HepG2 (cell line): ENCODE data around the gene FARSB. TPM values are rescaled to one million over a fixed set of nuclear protein-coding genes. Genes with fewer than 3 reads are reported as not detected.
A peak's percentile ranks its signal among the peaks of the same experiment; 100 is the strongest.

Experiments used
- ATAC-seq: fragments of 200-7000 bp; cut with Tn5 transposase; 3 replicates; pipeline ENCODE4 v1.9.1; 2020; ENCODE audit warnings: mild to moderate bottlenecking, moderate library complexity
- BruUV-seq: library from RNA; stranded (reverse); fragments of 400-500 nt; replicated peaks from 2 replicates; lab custom pipeline; 2021; lab: Mats Ljungman, UMichigan
- CTCF ChIA-PET: fragments of 300-600 bp; formaldehyde crosslinking; extraction: SDS; loops from one replicate; lab custom pipeline; 2021; ENCODE audit warnings: low total read pairs, inconsistent platforms, low intra/inter-chr PET ratio; lab: Yijun Ruan, JAX
- POLR2A ChIA-PET: fragments of 350-600 bp; sonication (Branson Sonifier 250); formaldehyde crosslinking; loops from one replicate; lab custom pipeline; 2020; ENCODE audit warnings: antibody characterized with exemption, inconsistent platforms; lab: Yijun Ruan, JAX
- DNase-seq: peaks from one replicate; pipeline ENCODE4 v3.0.0-alpha.2; 2015; ENCODE audit warnings: low spot score
- FAIRE-seq: peaks from 3 replicates; lab custom pipeline; 2011; peaks lifted over from hg19 to GRCh38; lab: Jason Lieb, UNC
- H2AFZ ChIP-seq: one replicate; pipeline ENCODE4 v1.6.1; 2011; ENCODE audit warnings: low read length, inconsistent platforms
- H3K27ac ChIP-seq: fragments of 300-600 bp; 3 replicates; pipeline ENCODE4 v1.8.0; 2011; ENCODE audit warnings: mixed run types, mild to moderate bottlenecking, mixed read lengths, low read length, inconsistent platforms; ENCODE audit not compliant: insufficient read depth; ENCODE audit errors: extremely low read length
- H3K27me3 ChIP-seq, 2 experiments: fragments of 200-600 bp in 1 of 2; 2 replicates in 1 of 2; 3 replicates in 1 of 2; pipeline versions ENCODE4 v1.6.0 to v1.8.0; 2011; ENCODE audit warnings: low read length in 2 of 2, mild to moderate bottlenecking in 2 of 2, moderate library complexity in 2 of 2, inconsistent platforms in 1 of 2; ENCODE audit not compliant: insufficient read depth in 2 of 2, control insufficient read depth in 1 of 2
- H3K36me3 ChIP-seq, 2 experiments: fragments of 200-600 bp in 1 of 2; replicated peaks in 1 of 2; 2 replicates in 1 of 2; 3 replicates in 1 of 2; pipeline versions ENCODE4 v1.5.1 to v1.8.0; 2011; ENCODE audit warnings: low read length in 2 of 2, inconsistent platforms in 1 of 2; ENCODE audit not compliant: insufficient read depth in 2 of 2, control insufficient read depth in 1 of 2
- H3K4me1 ChIP-seq: 2 replicates; pipeline ENCODE4 v1.5.1; 2012; ENCODE audit warnings: low read length, inconsistent platforms; ENCODE audit not compliant: insufficient read depth
- H3K4me2 ChIP-seq: 2 replicates; pipeline ENCODE4 v1.6.0; 2011; ENCODE audit warnings: low read depth, low read length, inconsistent platforms
- H3K4me3 ChIP-seq, 3 experiments: fragments of 200-600 bp in 1 of 3; sonication (generic), shearing (Covaris generic) in 1 of 3; replicated peaks in 1 of 3; 2 replicates each; pipeline ENCODE4 v1.5.1; 2011 to 2016; ENCODE audit warnings: low read length in 3 of 3, inconsistent platforms in 2 of 3, low read depth in 2 of 3, mild to moderate bottlenecking in 2 of 3, control low read depth in 1 of 3, mixed read lengths in 1 of 3; ENCODE audit not compliant: insufficient read depth in 1 of 3
- H3K79me2 ChIP-seq: one replicate; pipeline ENCODE4 v1.6.1; 2011; ENCODE audit warnings: low read length, inconsistent platforms; ENCODE audit not compliant: insufficient read depth
- H3K9ac ChIP-seq: 2 replicates; pipeline ENCODE4 v1.6.0; 2011; ENCODE audit warnings: mild to moderate bottlenecking, low read depth, low read length, inconsistent platforms; ENCODE audit not compliant: insufficient read depth
- H3K9me3 ChIP-seq: 2 replicates; pipeline ENCODE4 v1.5.1; 2012; ENCODE audit warnings: mild to moderate bottlenecking, low read length
- H4K20me1 ChIP-seq: 2 replicates; pipeline ENCODE4 v1.6.0; 2011; ENCODE audit warnings: inconsistent platforms, mild to moderate bottlenecking, low read length, moderate library complexity; ENCODE audit not compliant: insufficient read depth
- CTCF ChIP-seq: sonication (generic); formaldehyde crosslinking; IDR thresholded peaks from 2 replicates; pipeline ENCODE4 v1.5.0; 2020; ENCODE audit warnings: mild to moderate bottlenecking, missing genetic modification reagents, moderate library complexity
- MAFF ChIP-seq: IDR thresholded peaks from 2 replicates; pipeline ENCODE4 v1.6.1; 2011; ENCODE audit warnings: low read depth, low read length, improper control_type of control experiment
- PAX8 ChIP-seq: sonication (generic); formaldehyde crosslinking; IDR thresholded peaks from 2 replicates; pipeline ENCODE4 v1.8.0; 2022; ENCODE audit warnings: mild to moderate bottlenecking, missing genetic modification reagents, borderline replicate concordance
- RFXAP ChIP-seq: sonication (generic); formaldehyde crosslinking; IDR thresholded peaks from 2 replicates; pipeline ENCODE4 v1.4.0; 2020; ENCODE audit warnings: missing genetic modification reagents, borderline replicate concordance
- SALL2 ChIP-seq: sonication (generic); formaldehyde crosslinking; IDR thresholded peaks from 2 replicates; pipeline ENCODE4 v1.8.1; 2023; ENCODE audit warnings: mild to moderate bottlenecking, missing genetic modification reagents, inconsistent platforms
- ZFP91 ChIP-seq: sonication (generic); formaldehyde crosslinking; IDR thresholded peaks from 2 replicates; pipeline ENCODE4 v1.9.0; 2022; ENCODE audit warnings: missing genetic modification reagents, mild to moderate bottlenecking, borderline replicate concordance
- ZNF230 ChIP-seq: sonication (generic); formaldehyde crosslinking; IDR thresholded peaks from 2 replicates; pipeline ENCODE4 v1.4.0; 2020; ENCODE audit warnings: mild to moderate bottlenecking, missing genetic modification reagents
- ZNF317 ChIP-seq: sonication (generic); formaldehyde crosslinking; IDR thresholded peaks from 2 replicates; pipeline ENCODE4 v1.5.0; 2020; ENCODE audit warnings: mild to moderate bottlenecking, missing genetic modification reagents
- ZNF589 ChIP-seq: sonication (generic); formaldehyde crosslinking; conservative IDR thresholded peaks from 2 replicates; pipeline ENCODE4 v1.8.0; 2022; ENCODE audit warnings: mild to moderate bottlenecking, moderate library complexity, missing genetic modification reagents
- ZNF607 ChIP-seq: sonication (generic); formaldehyde crosslinking; IDR thresholded peaks from 2 replicates; pipeline ENCODE4 v1.5.1; 2020; ENCODE audit warnings: missing genetic modification reagents, mild to moderate bottlenecking, borderline replicate concordance
- ZNF691 ChIP-seq: sonication (generic); formaldehyde crosslinking; IDR thresholded peaks from 2 replicates; pipeline ENCODE4 v1.4.0; 2020; ENCODE audit warnings: missing genetic modification reagents, low read depth, mild to moderate bottlenecking, borderline replicate concordance
- WGBS: methylation state at CpG from one replicate; pipeline ENCODE4 v1.1.6; 2017; ENCODE audit warnings: low lambda C conversion rate; 5-methylcytosine and 5-hydroxymethylcytosine counted together
- in situ Hi-C: cut with HindIII; loops from 2 replicates; pipeline ENCODE4 v1.10.0; 2017; ENCODE audit warnings: low pct_unique_long_range_greater_than_20kb; ENCODE audit not compliant: extremely low pct_ligation_motif_present
- intact Hi-C: fragments of 100-400 bp; cut with micrococcal nuclease; formaldehyde crosslinking; loops from one replicate; pipeline ENCODE4 v1.10.0; 2022; ENCODE audit not compliant: unreplicated experiment
- polyA plus RNA-seq, 8 experiments: library from polyadenylated mRNA; depleted of rRNA in 3 of 8; stranded (reverse) in 7 of 8; unstranded in 1 of 8; fragments of >200 nt; fragmentation: Illumina TruSeq in 4 of 8; extraction: Trizol in 4 of 8; gene quantifications; 2 replicates each; pipeline versions ENCODE4 v1.2.1 to v1.2.3, GENCODE V29; 2011 to 2016; ENCODE audit warnings: low read depth in 4 of 8, missing spikeins in 1 of 8, mixed read lengths in 1 of 8; ENCODE audit not compliant: insufficient read depth in 1 of 8
- total RNA-seq, 5 experiments: library from RNA; depleted of rRNA; stranded (reverse); fragments of >200 nt; fragmentation: Illumina TruSeq; extraction: Trizol; gene quantifications; 2 replicates each; pipeline ENCODE4 v1.2.3, GENCODE V29; 2016; ENCODE audit warnings: low read depth in 1 of 5

The FARSB gene
- total and polyA plus RNA-seq, 2 of the 13 experiments (the other 11 are each of a cell fraction or from before 2014, with no cell fraction given) = 23.3 to 45.9 TPM

- Histone ChIP-seq H3K36me3 (peaks cover 12 to 74% of the 10 kb centered on the region in 2 experiments), H3K27ac (no peak overlapping the region), H2AFZ (no peak overlapping the region), H3K79me2 (no peaks in the 10 kb centered on the region), H3K4me2 (no peak overlapping the region), H3K4me1 (no peaks in the 10 kb centered on the region), H3K9ac (no peak overlapping the region), H3K4me3 (no peak overlapping the region), H3K9me3 (no peaks in the 10 kb centered on the region), H3K27me3 (no peaks in the 10 kb centered on the region), H4K20me1 (no peaks in the 10 kb centered on the region)
- no TSS peak for BruUV-seq
- in situ Hi-C loops = no loop called here
- intact Hi-C loops = no loop called here
- 95% methylated on average over 2 of the region's 2 CpGs for WGBS
- DNase-seq (no peak), ATAC-seq (peak; percentile 75), FAIRE-seq (no peak)
- CTCF ChIA-PET = no interaction called here
- no peak for TF ChIP-seq ZFP91 (CRISPR knock-in tag)
- no peak for TF ChIP-seq ZNF607 (CRISPR knock-in tag)
- no peak for TF ChIP-seq ZNF317
- TF ChIP-seq ZNF589 (CRISPR knock-in tag) = no peak
- no peak for TF ChIP-seq MAFF
- no peak for TF ChIP-seq ZNF230 (CRISPR knock-in tag)
- TF ChIP-seq ZNF691 (CRISPR knock-in tag) = no peak
- no peak for TF ChIP-seq RFXAP (CRISPR knock-in tag)
- no peak for TF ChIP-seq CTCF
- no peak for TF ChIP-seq PAX8 (CRISPR knock-in tag)
- no peak for TF ChIP-seq SALL2 (CRISPR knock-in tag)
- POLR2A ChIA-PET = interaction anchor here (1.6 kb wide), 1 partner anchor 41 kb away, joined by 4 read pairs; the partner anchor contains the start of gene FARSB
These were observed 40.6 kb downstream of the FARSB start for GRCh38 chr2:222615320-222615719.
